OCI-LY1 (cell line): ENCODE data around the gene OXER1.

ENCODE experiments used
- EZH2 ChIP-seq: fragments of 200-600 bp; sonication (generic), shearing (Covaris generic); IDR thresholded peaks from 2 replicates; pipeline ENCODE4 v1.8.0; 2017; ENCODE audit warnings: borderline replicate concordance, mixed run types, mild to moderate bottlenecking, antibody characterized with exemption, low read length, moderate library complexity, mixed read lengths
- TF ChIP-seq, protein P1 (sequence below): fragments of 200-600 bp; sonication (generic), shearing (Covaris generic); IDR thresholded peaks from 2 replicates; pipeline ENCODE4 v1.5.1; 2017; ENCODE audit warnings: mild to moderate bottlenecking, antibody characterized with exemption, low read length, moderate library complexity, mixed read lengths

DNA sequence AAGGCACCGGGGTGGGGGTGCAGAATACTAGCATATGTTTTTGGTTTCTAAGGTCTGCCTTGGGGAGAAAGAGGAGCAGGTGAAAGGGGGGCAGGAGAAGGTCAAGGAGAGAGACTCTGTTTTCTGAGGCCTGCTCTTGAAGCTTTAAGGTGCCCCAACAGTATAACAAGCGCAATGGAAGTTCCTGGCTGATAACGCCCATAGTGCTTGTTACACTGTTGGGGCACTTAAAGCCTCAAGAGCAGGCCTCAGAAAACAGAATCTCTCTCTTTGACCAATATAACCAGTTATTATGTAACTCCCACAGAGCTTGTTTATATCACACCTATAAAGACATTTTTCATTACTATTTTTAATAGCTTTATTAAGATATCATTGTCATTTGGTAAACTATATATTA, 16.5 kb downstream of the OXER1 start:
- TF ChIP-seq, protein P1, sequence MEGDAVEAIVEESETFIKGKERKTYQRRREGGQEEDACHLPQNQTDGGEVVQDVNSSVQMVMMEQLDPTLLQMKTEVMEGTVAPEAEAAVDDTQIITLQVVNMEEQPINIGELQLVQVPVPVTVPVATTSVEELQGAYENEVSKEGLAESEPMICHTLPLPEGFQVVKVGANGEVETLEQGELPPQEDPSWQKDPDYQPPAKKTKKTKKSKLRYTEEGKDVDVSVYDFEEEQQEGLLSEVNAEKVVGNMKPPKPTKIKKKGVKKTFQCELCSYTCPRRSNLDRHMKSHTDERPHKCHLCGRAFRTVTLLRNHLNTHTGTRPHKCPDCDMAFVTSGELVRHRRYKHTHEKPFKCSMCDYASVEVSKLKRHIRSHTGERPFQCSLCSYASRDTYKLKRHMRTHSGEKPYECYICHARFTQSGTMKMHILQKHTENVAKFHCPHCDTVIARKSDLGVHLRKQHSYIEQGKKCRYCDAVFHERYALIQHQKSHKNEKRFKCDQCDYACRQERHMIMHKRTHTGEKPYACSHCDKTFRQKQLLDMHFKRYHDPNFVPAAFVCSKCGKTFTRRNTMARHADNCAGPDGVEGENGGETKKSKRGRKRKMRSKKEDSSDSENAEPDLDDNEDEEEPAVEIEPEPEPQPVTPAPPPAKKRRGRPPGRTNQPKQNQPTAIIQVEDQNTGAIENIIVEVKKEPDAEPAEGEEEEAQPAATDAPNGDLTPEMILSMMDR = no peak
- no peak for TF ChIP-seq EZH2
